ENCODE measurements around the gene MAST4.
"Not testable (repeated sequence)": the region's sequence is repeated elsewhere in the genome, so short reads cannot be mapped to it uniquely, and the experiment has no call there.

The MAST4 gene

GRCh38 chr5:66814146-66814991, 218.2 kb downstream of the MAST4 start:
- DNase-seq, result peak; percentile 57

DNA sequence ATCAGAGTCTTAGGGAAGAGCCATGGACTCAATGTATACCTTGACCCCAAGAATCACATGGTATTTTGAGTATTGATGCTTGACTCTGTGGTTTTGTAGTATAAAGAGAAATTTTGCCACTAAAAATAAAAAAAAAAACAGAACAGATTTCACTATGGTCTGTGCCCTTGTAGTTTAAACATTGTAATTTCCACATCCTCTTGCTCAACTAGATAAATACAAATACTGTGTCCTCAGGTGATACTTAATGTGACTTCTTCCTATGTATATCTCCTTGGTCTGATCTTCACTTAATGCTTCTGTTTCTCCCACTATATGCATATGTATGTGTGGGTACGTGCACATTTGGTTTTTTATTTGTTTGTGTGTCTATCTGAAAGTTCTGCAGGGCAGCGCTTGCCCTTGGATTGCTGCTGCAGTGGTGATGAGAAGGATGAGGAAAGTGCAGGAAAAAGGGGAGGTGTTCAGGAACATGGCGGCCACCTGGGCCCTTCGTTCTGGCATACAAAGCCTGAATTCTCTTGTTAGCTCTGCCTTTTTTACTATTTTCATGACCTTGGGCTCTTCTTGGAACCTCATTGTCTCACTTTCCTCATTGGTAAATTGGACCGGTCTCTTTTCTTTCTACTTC, 222.2 kb downstream of the MAST4 start:
- no peak for DNase-seq

DNA sequence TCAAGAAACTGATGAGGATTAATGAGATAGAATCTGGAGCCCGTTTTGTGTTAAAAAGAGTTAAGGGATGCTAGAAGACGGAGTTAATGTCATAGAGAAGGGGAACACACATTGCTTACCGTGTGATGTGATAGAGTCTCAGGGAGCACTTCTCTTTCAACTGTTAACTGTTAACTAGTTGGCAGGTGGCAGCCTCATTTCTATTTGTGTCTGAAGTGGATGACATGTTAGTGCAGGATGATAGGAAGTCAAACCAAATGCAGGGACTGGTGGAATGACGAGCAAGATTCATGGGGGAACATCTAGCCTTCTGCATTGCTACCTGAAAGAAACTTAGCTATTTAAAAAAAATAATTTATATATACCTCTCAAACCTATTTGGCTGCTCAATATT, 222.7 kb downstream of the MAST4 start:
- no peak for DNase-seq

GRCh38 chr5:66820630-66821207, 224.5 kb downstream of the MAST4 start:
- DNase-seq, result no peak

DNA sequence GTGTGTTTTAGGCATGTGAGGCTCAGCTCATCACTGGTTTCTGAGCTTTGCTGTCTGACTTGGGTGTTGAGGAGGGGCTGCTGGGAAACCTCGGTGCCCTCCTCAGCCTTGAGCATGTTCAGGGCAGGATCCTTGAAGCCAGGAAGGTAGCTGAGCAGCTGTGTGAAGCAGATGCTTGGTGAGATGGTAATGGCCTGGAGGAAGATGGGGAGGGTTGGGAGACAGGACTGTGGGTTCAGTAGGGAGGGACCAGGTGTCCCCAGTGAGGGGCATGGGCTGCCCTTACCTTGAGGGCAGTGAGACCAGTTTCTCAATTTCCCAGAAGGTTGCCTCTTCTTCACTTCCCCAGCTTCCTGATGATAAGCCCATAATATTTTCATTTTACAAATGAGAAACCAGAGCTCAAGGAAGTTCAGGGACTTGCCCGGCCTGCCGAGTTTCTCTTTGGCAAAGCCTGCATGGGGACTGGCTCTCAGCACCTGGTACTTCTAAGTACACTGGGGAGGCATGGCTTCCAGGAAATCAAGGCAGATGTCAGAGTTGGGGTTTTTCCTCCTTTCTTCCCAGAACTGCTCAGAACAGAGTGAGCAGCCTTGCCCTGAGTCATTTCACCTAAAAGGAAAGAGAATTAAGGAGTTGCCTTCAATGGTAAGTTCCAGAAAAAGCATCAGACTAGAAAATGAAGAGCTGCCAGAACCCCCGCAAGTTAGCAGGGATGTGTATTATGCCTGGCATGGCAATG, 225.7 kb downstream of the MAST4 start:
- DNase-seq, result peak; percentile 25

DNA sequence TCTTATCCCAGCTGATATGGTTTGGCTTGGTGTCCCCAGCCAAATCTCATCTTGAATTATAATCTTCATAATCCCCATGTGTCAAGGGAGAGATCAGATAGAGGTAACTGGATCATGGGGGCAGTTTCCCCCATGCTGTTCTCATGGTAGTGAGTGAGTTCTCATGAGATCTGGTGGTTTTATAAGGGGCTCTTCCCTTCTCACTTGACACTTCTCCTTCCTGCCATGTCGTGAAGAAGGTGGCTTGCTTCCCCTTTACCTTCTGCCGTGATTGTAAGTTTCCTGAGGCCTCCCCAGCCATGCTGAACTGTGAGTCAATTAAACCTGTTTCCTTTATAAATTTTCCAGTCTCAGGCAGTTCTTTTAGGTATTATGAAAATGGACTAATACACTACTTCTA, 226.7 kb downstream of the MAST4 start:
- DNase-seq, result not testable (repeated sequence)

GRCh38 chr5:66824476-66824875, 228.3 kb downstream of the MAST4 start:
- no peak for DNase-seq

DNA sequence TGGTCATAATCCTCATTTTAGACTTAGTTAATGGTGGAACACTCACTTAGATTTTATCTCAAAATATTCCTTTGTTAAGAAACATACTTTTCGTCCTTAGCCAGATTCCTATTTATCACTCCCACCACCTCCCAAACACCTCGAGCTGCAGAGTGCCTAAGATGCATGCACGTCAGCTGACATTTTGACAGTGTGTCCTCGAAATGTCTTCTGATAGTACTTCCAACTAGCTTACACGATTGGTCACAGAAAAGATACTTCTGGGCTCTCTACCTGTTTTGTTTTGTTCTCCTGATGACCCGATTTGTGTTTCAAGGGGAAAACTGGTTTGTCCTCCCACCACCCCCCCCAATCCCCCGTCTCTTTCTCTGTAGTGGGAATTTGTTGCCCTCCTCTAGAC, 230.1 kb downstream of the MAST4 start:
- no peak for DNase-seq

DNA sequence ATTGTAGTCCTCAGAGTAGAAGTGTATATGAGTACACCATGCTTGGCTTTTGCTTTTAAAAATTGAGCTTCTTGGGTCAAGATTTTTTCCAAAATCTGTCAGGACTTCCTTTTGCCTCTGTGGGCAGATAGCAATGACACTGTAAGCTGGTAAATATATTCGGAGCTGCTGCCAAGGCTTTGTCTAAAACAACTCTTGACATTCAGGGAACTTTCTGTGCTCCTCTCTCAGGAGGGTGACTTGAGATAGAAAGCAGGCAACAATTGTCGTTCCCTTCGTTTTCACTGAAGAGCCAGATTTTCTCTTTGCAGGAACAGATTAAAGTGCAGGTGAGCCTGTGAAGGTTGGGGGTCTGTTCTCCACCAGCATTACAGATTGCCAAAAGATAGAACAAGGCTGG, 230.5 kb downstream of the MAST4 start:
- DNase-seq, result no peak

- DNase-seq, result no peak
Measured at GRCh38 chr5:66828046-66828547, 231.9 kb downstream of the MAST4 start.

DNA sequence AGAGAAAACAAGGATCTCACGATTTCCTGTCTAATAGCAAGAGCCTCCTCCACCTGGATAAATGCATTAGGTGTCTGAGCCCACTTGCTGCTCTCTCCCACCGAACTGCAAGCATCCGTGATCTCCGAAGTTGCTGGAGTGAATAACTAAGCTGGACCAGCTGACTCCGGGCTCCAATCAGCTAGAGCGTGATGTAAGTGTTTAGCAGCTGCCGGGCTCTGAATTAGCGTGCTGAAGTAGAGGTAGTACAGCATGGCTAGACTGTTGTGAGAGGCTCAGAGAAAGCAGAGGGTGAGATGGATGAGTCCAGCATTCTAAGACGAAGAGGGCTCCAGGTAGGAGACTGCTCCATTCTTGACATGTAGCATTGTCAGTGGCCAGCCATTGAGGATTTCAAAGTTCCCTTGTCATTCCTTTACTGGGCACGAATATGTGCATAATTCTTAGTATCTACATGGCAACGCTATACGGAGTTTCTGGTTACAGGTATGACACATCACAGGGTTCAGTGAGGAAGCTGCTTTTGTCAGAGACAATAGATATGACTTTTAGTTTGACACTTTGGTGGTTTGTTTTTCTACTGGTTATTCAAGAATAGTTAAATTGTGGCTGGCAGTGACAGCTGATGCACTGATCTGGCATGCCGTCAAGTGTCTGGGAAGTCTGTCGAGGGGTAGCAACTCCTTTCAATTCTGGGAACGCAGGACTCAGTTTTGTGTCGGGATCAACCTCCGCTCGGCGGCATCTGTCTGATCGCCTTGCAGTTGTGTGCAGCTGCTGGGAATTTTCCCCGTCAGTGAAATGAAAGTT, 232.6 kb downstream of the MAST4 start:
- peak; percentile 60 for DNase-seq

GRCh38 chr5:66829358-66829674, 233.1 kb downstream of the MAST4 start:
- DNase-seq, result no peak

DNA sequence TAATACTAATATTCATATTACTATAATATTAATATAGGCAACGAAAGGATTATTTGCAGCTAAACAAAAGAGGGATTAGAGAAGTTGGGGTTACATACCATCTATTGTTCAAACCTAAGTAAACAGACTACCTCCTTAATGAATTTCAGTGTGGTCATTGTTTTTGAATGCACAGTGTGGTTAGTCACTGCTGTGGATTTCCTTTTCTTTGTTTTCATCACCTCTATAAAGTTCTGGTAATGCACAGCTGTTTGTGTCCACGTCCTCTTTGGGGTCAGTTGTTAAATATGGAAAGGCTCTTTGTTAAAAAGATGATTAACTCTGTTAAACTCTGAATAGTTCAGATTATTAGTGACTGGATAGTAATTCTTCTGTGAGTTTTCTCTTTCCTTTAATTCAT, 233.6 kb downstream of the MAST4 start:
- no peak for DNase-seq

DNA sequence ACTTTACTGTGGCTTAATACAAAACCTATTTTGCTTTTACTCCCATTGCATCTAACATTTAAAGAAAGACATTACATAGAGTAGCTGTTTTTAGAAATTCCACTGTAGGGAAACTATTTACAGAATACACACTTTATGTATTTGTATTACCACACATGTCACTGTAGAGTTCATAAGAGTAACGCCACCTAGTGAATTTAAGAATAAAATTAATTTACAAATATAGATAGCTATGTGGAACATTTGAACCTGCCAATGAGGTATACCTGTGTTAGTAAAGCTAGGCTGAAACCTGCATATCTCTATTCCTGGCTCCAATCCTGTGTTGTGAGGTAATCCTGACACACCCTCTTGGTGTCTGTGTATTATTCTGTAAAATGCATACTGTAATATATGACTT, 234.4 kb downstream of the MAST4 start:
- DNase-seq, result peak; percentile 9

- DNase-seq, result no peak
Measured at GRCh38 chr5:66839636-66840185, 243.5 kb downstream of the MAST4 start.

GRCh38 chr5:66840511-66841013, 244.4 kb downstream of the MAST4 start:
- DNase-seq, result peak; percentile 29

GRCh38 chr5:66841264-66841663, 245.1 kb downstream of the MAST4 start:
- no peak for DNase-seq

DNA sequence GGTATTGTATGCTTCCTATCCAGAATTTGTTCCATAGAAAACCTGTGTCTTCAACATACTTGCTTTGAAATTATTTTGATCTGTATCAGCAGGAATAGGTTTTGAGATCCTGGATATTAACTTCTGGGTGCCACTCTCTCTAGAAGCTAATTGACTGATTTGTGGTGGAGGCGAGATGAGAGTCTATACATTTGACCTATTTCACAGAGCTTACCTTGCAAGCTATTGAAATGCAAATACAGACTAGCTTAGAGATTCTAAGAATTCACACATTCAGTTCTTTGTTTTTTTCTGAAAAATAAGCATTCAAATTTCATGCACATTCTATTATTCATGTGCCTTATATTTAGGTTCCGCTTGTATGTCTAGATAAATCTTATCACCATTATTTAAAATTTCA, 246.3 kb downstream of the MAST4 start:
- DNase-seq, result no peak

- DNase-seq, result no peak
Measured at GRCh38 chr5:66843065-66843464, 246.9 kb downstream of the MAST4 start.

GRCh38 chr5:66848749-66849641, 252.8 kb downstream of the MAST4 start:
- no peak for DNase-seq

- no peak for DNase-seq
Measured at GRCh38 chr5:66849803-66850202, 253.6 kb downstream of the MAST4 start.

Data from CD4-positive, alpha-beta T cell treated with Interleukin-4 for 4 hours (primary cell).